Stomach smooth muscle (tissue), 2 donors: ENCODE results near the gene CIAO3.
A peak's percentile ranks its signal among the peaks of the same experiment; 100 is the strongest.

Experiments
- H3K27ac ChIP-seq: one replicate; pipeline ENCODE4 v1.7.0; 2013; ENCODE audit warnings: mild to moderate bottlenecking, low read length, inconsistent platforms
- H3K27me3 ChIP-seq, 2 donors: one replicate each; pipeline ENCODE4 v1.7.0; 2013; ENCODE audit warnings: low read length in 2 of 2; ENCODE audit not compliant: insufficient read depth in 2 of 2, control insufficient read depth in 1 of 2
- H3K36me3 ChIP-seq, 2 donors: one replicate each; pipeline ENCODE4 v1.7.0; 2013; ENCODE audit warnings: low read length in 2 of 2; ENCODE audit not compliant: control insufficient read depth in 2 of 2, insufficient read depth in 2 of 2
- H3K4me1 ChIP-seq: one replicate; pipeline ENCODE4 v1.7.0; 2013; ENCODE audit warnings: low read length; ENCODE audit not compliant: control insufficient read depth, insufficient read depth
- H3K4me3 ChIP-seq, 2 donors: one replicate each; pipeline ENCODE4 v1.7.0; 2013; ENCODE audit warnings: low read length in 2 of 2
- H3K9ac ChIP-seq, 2 donors: one replicate each; pipeline ENCODE4 v1.7.0; 2013; ENCODE audit warnings: low read length in 2 of 2, mild to moderate bottlenecking in 1 of 2
- H3K9me3 ChIP-seq, 2 donors: one replicate each; pipeline ENCODE4 v1.7.0; 2013; ENCODE audit warnings: low read length in 2 of 2; ENCODE audit not compliant: control insufficient read depth in 2 of 2
- donor health status: healthy.
- donor health status: Pancreatic carcinoma.

CIAO3 gene

GRCh38 chr16:727291-727977 is 13.4 kb downstream of the CIAO3 start:
- H3K27ac ChIP-seq, result no peak overlapping the region
- H3K27me3 ChIP-seq, result peaks cover 22 to 26% of the 10 kb centered on the region in 2 donors
- H3K9ac ChIP-seq, result no peak overlapping the region
- H3K4me1 ChIP-seq, result peaks cover 22% of the 10 kb centered on the region
- peaks cover 0 to 2% of the 10 kb centered on the region in 2 donors for H3K36me3 ChIP-seq
- H3K4me3 ChIP-seq, result peak overlapping the region; percentile 19 to 69
- no peaks in the 10 kb centered on the region for H3K9me3 ChIP-seq

DNA sequence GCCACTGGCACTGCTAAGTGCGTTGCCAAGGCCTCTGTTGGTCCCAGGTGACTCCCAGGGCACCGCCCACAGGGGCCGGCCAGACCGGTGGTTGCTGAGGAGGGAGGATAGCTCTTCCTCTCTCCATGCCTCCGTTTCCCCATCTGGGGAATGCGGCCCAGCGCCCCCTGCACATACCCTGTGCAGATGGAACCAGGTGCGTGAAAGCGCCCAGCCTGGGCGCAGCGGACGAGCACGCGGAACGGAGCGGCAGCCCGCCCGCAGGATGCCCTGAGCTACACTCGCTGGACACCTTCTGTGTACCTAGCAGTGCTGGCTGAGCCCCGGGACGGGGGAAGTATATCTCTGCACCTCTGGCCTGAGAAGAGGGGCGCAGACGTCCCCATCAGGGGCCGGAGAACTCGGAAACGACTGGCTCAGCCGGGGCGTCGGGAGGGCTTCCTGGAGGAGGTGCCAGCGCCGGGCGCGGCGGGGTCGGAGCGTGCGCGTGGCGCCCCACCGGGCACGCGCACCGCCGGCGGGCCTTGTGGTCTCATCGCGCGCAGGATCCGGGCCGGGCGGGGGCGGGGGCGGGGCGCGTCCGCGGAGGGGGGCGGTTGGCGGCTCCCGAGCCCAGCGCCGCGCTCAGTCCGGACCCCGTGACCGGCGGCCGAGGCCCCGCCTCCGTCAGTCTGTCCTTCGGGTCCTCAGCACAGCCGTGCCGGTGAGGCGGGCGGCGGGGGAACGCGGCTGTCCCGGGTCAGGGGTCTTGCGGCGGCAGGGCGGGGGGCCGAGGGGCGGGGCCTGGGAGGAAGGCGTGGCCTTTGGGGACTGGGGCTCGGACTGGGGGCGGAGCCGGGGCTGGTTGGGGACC is 14.1 kb downstream of the CIAO3 start, which contains the start of the genes CCDC78 and HAGHL:
CCDC78 (minus strand) TSS at position 6 of the 853 bp plus-strand sequence. CDS start 76 bp downstream, outside the sequence.
HAGHL (plus strand) TSS at position 669 of the 853 bp plus-strand sequence. CDS start 404 bp downstream, outside the sequence.
- Histone ChIP-seq H3K4me1 (peaks cover 28% of the 10 kb centered on the region), H3K9ac (no peak within 1 kb of the TSS), H3K36me3 (no peaks in the 10 kb centered on the region), H3K4me3 (peak within 1 kb of the TSS; percentile 19 to 69), H3K27ac (no peak within 1 kb of the TSS), H3K27me3 (peaks cover 22 to 26% of the 10 kb centered on the region in 2 donors), H3K9me3 (no peaks in the 10 kb centered on the region)

DNA sequence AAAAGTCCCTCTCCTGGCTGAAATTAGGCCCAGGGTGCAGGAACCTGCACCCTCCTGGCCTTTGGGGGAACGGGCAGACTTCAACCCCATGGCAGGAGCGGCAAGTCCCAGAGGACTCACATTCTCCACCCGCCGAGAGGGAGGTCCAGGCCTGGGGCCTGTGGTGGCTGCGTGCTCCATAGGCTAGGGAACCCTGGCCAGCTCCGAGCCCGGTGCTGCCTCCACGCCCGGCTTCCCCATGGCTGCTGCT is 14.7 kb downstream of the CIAO3 start:
- Histone ChIP-seq H3K36me3 (no peaks in the 10 kb centered on the region), H3K9ac (no peak overlapping the region), H3K9me3 (no peaks in the 10 kb centered on the region), H3K27ac (no peak overlapping the region), H3K27me3 (peaks cover 22 to 26% of the 10 kb centered on the region in 2 donors), H3K4me3 (no peak overlapping the region), H3K4me1 (peaks cover 34% of the 10 kb centered on the region)

DNA sequence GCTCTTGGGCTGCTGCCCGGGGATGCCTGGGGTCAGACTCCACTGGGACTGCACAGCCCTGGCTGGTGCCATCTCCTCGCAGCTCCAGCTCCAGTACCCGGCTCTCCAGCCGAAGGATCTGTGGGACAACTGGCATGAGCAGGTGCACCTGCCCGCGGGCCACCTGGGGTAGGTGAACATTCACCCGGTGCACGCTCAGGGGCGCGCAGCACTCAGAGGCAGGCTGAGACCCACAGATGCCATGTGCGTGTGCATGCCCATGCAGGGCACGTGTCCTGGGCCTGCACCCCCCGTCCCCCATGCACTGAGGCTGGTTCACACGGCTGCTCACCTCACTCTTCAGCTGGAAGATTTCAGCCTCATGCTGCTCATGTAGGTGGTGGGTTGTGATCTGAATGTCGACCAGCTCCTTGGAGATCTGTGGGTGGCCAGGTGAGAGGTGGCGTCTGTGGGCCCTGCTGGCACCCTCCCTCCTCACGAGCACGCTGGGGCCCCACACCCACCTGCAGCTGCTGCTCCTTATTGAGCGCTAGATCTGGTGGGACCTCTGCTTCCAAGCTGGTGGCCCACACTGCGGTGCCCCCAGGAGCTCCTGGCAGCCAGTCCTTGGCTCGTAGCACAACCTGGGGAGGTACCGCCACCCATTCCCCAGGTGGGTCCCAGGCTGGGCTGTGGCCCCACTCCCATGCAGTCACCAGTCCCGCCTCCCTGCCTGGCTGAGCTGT is 15.2 kb downstream of the CIAO3 start:
- Histone ChIP-seq H3K36me3 (no peaks in the 10 kb centered on the region), H3K9ac (no peak overlapping the region), H3K27me3 (peaks cover 22 to 26% of the 10 kb centered on the region in 2 donors), H3K9me3 (no peaks in the 10 kb centered on the region), H3K4me1 (peaks cover 38% of the 10 kb centered on the region), H3K27ac (no peak overlapping the region), H3K4me3 (no peak overlapping the region)

DNA sequence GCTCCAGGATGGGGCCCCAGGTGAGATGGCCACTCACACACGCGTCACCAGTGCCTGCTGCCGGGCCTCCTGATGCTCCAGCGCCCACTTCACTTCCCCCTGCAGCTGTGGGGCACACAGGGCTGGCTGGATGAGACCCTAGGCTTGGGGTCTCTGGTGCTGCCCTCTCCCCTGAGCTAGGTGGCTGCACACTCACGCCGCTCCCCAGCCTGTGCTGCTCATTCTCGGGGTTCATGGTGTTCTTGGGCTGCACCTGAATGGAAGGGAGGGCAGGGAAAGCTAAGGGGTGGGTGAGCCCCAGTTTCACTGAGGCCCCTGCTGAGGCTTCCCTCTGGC is 15.8 kb downstream of the CIAO3 start:
- Histone ChIP-seq H3K27me3 (peaks cover 22 to 26% of the 10 kb centered on the region in 2 donors), H3K27ac (no peak overlapping the region), H3K36me3 (no peaks in the 10 kb centered on the region), H3K9me3 (no peaks in the 10 kb centered on the region), H3K4me3 (no peak overlapping the region), H3K9ac (no peak overlapping the region), H3K4me1 (peaks cover 44% of the 10 kb centered on the region)

- H3K9me3 ChIP-seq, result no peaks in the 10 kb centered on the region
- H3K4me3 ChIP-seq, result no peak overlapping the region
- H3K9ac ChIP-seq, result no peak overlapping the region
- no peak overlapping the region for H3K27ac ChIP-seq
- no peaks in the 10 kb centered on the region for H3K36me3 ChIP-seq
- peaks cover 50% of the 10 kb centered on the region for H3K4me1 ChIP-seq
- peaks cover 22 to 26% of the 10 kb centered on the region in 2 donors for H3K27me3 ChIP-seq
These were observed 16.4 kb downstream of the CIAO3 start for GRCh38 chr16:724188-725040.

- Histone ChIP-seq H3K9ac (no peak overlapping the region), H3K4me1 (peaks cover 55% of the 10 kb centered on the region), H3K9me3 (no peaks in the 10 kb centered on the region), H3K27me3 (peaks cover 22 to 26% of the 10 kb centered on the region in 2 donors), H3K4me3 (no peak overlapping the region), H3K36me3 (no peaks in the 10 kb centered on the region), H3K27ac (no peak overlapping the region)
These were observed 17.1 kb downstream of the CIAO3 start for GRCh38 chr16:723695-724094.

DNA sequence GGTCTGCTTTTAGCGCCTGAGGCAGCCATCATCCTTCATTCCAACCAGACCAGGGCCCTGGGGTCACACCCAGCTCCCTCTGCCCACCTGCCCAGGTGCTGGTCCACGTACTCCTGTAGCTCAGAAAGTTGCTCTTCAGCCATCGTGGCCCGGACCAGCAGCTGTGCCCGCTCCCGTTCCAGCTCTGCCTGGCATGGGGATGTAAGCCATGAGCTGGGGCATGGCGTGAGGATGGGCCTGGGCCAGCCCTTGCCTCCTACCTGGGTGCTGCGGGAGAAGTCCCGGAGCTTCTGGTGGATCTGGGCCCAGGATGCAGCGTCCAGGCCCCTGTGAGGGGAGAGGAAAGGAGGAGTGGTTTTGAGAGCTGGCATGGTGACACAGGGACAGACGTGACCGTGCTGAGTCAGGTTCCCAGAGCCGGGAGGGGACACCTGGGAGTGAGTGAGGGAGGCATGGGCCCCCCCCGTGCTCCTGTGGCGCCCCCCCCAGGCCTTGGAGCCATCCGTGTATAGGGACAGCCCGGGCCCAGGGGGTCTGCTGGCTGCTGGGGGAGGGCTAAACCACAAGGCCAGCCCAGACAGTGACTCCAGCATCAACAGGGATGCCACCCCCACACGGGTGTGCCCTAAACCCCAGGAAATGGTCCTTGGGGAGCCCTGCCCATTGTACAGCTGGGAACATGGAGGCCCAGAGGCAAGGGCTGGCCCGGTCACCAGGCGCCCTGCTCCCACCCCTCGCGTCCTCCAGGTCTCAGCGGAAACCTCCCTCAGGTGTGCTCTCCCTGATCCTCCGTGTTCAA is 17.8 kb downstream of the CIAO3 start:
- Histone ChIP-seq H3K36me3 (no peaks in the 10 kb centered on the region), H3K27me3 (peaks cover 20 to 26% of the 10 kb centered on the region in 2 donors), H3K9me3 (no peaks in the 10 kb centered on the region), H3K4me3 (no peak overlapping the region), H3K27ac (no peak overlapping the region), H3K9ac (no peak overlapping the region), H3K4me1 (peaks cover 51% of the 10 kb centered on the region)

DNA sequence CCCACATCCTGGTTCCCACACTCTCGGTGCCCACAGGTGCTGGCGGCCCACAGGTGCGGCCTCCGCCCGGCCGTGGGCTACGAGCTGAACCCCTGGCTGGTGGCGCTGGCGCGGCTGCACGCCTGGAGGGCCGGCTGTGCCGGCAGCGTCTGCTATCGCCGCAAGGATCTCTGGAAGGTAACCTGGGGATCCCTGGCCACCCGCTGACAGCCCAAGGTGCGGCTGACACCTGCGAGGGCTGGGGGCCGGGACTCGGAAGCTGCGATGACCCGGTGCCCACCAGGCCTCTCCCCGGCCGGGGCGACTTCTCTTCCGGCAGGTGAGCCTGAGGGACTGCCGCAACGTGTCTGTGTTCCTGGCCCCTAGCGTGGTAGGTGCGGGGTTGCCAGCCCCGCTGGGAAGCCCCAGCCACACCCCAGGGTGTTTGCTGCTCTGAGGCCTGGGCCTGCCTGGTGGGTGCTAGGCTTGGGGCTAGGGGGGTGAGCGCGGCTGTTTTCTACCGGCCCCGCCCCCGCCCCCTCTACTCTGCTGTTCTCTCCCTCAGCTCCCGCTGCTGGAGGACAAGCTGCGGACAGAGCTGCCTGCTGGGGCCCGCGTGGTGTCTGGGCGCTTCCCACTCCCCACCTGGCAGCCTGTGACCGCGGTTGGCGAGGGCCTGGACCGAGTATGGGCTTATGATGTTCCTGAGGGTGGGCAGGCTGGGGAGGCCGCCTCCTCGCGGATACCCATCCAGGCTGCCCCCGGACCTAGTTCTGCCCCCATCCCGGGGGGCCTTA is 18.8 kb downstream of the CIAO3 start:
- Histone ChIP-seq H3K27me3 (peaks cover 13 to 18% of the 10 kb centered on the region in 2 donors), H3K4me3 (peak overlapping the region; percentile 75 to 84), H3K36me3 (no peaks in the 10 kb centered on the region), H3K9me3 (no peaks in the 10 kb centered on the region), H3K9ac (no peak overlapping the region), H3K4me1 (peaks cover 48% of the 10 kb centered on the region), H3K27ac (no peak overlapping the region)
